ENCODE data around the gene COX15. TPM values are rescaled to one million over a fixed set of nuclear protein-coding genes. Genes with fewer than 3 reads are reported as not detected.
A peak's percentile ranks its signal among the peaks of the same experiment; 100 is the strongest.

The COX15 gene
- total and polyA plus RNA-seq, 10 donors = 14.1 to 51.1 (median 34.3) TPM

DNA sequence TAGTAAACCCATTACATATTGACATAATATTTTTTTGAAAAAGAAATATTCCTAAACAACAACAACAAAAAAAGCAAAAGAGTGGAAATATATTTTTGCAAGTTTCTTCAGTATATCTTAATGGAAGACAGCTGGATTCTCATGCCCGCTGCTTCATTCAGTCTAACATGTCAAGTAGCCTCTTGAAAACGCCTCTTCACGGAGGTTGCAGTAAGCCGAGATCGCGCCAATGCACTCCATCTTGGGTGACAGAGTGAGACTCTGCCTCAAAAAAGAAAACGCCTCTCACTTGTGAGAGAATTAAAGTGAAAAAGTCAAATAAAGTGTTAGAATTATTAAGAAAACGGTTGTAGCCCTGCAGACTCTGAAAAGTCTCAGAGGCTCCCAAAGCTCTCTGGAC is 1.4 kb upstream of the COX15 start:
- Histone ChIP-seq H3K36me3 (peaks cover 0 to 46% (median 23%) of the 10 kb centered on the region in 6 donors), H3K9me3 (no peaks in the 10 kb centered on the region), H3K4me1 (peaks cover 4 to 73% (median 39%) of the 10 kb centered on the region in 6 donors), H3K4me3 (peak overlapping the region in 7 of 8 donors; percentile 2 to 89 (median 80)), H3K27ac (peak overlapping the region in 2 of 8 donors; percentile 97 to 98), H3K27me3 (replicated peaks in 1 of 7) (no peaks in the 10 kb centered on the region)
- DNase-seq = no peak
- intact Hi-C loops (cut with DNase I; ENCODE audit: low total_unique reads) = no loop called here
- TF ChIP-seq, protein P1, sequence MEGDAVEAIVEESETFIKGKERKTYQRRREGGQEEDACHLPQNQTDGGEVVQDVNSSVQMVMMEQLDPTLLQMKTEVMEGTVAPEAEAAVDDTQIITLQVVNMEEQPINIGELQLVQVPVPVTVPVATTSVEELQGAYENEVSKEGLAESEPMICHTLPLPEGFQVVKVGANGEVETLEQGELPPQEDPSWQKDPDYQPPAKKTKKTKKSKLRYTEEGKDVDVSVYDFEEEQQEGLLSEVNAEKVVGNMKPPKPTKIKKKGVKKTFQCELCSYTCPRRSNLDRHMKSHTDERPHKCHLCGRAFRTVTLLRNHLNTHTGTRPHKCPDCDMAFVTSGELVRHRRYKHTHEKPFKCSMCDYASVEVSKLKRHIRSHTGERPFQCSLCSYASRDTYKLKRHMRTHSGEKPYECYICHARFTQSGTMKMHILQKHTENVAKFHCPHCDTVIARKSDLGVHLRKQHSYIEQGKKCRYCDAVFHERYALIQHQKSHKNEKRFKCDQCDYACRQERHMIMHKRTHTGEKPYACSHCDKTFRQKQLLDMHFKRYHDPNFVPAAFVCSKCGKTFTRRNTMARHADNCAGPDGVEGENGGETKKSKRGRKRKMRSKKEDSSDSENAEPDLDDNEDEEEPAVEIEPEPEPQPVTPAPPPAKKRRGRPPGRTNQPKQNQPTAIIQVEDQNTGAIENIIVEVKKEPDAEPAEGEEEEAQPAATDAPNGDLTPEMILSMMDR (IDR thresholded peaks at IDR 0.05 in 8 of 11, conservative IDR thresholded peaks at IDR 0.05 in 3 of 11) = no peak
- TF ChIP-seq POLR2AphosphoS5 (IDR thresholded peaks at IDR 0.05) = no peak
- no peak for TF ChIP-seq POLR2A (IDR thresholded peaks at IDR 0.05)
- 59 to 78% (median 77%) methylated on average over 8 of the region's 8 CpGs for WGBS, 5 donors

DNA sequence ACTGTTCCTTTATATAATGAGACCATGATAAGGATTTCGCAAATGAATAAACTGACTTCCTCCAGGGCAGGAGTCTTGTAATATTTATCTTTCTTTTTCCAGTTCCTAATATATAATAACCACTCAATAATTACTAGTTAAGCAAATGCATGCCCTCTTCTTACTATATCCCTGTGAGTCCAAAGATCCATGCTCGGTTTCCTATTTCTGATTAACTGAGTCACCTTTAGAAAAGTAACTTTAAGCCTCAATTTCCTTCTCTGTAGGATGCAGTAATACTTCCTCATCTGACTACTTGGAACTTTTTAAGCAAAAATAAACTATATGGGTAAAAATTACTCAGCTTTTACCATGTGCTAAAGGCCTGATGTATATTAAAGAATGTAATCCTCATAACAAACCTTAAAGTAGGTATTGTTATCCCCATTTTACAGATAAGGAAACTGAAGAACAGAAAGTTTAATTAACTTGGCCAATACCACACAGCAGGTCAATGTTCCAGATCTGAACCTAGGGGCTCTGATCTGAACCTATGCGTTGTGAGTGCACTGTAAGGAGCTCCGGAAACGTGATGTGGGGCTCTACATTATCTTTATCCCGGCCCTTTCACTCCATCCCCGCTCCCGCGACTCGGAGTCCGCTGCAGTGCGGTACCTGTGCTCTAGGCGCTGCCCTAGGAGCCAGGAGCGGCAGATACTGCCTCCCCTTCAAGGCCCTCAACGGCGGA is 458 bp downstream of the COX15 start:
- Histone ChIP-seq H3K4me3 (peak overlapping the region; percentile 70 to 89 (median 84)), H3K9me3 (no peaks in the 10 kb centered on the region), H3K36me3 (peaks cover 0 to 46% (median 19%) of the 10 kb centered on the region in 6 donors), H3K4me1 (peaks cover 4 to 69% (median 42%) of the 10 kb centered on the region in 6 donors), H3K27me3 (replicated peaks in 1 of 7) (no peaks in the 10 kb centered on the region), H3K27ac (peak overlapping the region; percentile 95 to 98 (median 96))
- WGBS, 5 donors = 3 to 5% (median 4%) methylated on average over 14 to 16 of the region's 16 CpGs
- intact Hi-C loops (cut with DNase I; ENCODE audit: low total_unique reads) = no loop called here
- no peak for DNase-seq
- no peak for TF ChIP-seq POLR2AphosphoS5 (IDR thresholded peaks at IDR 0.05)
- TF ChIP-seq, protein P1 (IDR thresholded peaks at IDR 0.05 in 8 of 11, conservative IDR thresholded peaks at IDR 0.05 in 3 of 11) = no peak
- TF ChIP-seq POLR2A (IDR thresholded peaks at IDR 0.05) = no peak

DNA sequence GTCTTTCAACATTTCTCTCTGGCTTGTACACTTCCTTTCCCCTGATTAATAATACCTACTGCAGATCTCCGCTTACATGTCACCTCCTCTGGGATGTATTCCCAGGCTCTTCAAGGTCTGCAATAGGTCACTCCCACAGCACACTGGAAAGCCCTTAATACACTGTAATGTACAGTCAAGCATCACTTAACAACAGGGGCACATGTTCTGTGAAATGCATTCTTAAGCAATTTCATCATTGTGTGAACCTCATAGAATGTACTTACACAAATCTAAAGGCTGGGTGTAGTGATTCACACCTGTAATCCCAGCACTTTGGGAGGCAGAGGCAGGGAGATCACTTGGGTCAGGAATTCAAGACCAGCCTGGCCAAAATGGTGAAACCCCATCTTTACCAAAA is 1.9 kb downstream of the COX15 start:
- Histone ChIP-seq H3K27me3 (replicated peaks in 1 of 7) (no peaks in the 10 kb centered on the region), H3K9me3 (no peaks in the 10 kb centered on the region), H3K27ac (no peak overlapping the region), H3K36me3 (peaks cover 0 to 49% (median 30%) of the 10 kb centered on the region in 6 donors), H3K4me1 (peaks cover 4 to 55% (median 38%) of the 10 kb centered on the region in 6 donors), H3K4me3 (no peak overlapping the region)
- intact Hi-C loops (cut with DNase I; ENCODE audit: low total_unique reads) = no loop called here
- 87 to 100% (median 91%) methylated on average over 1 of the region's 1 CpG for WGBS, 5 donors
- DNase-seq = no peak
- TF ChIP-seq POLR2AphosphoS5 (IDR thresholded peaks at IDR 0.05) = no peak
- TF ChIP-seq POLR2A (IDR thresholded peaks at IDR 0.05) = no peak
- TF ChIP-seq, protein P1 (IDR thresholded peaks at IDR 0.05 in 8 of 11, conservative IDR thresholded peaks at IDR 0.05 in 3 of 11) = no peak

DNA sequence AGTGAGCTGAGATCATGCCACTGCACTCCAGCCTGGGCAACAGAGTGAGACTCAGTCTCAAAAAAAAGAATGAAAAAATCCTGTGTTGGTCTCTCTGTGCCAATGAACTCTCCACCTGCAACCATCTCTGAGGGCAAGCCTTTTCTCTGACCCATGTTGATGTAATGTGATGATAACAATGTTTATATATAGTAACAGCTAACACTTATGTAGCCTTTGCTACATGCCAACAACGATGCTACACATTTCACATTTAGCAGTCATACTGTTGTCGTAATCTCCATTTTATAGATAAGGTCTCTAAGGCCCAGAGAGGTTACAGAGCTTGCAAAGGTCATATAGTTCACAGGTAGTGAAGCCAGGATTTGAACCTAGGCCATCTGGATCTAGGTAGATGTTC is 11.5 kb downstream of the COX15 start:
- no peaks in the 10 kb centered on the region for H3K4me1 ChIP-seq

More for the DNA sequence above, 11.5 kb downstream of the COX15 start:
- Histone ChIP-seq H3K9me3 (no peaks in the 10 kb centered on the region), H3K4me3 (no peak overlapping the region), H3K27me3 (replicated peaks in 1 of 7) (no peaks in the 10 kb centered on the region), H3K27ac (no peak overlapping the region), H3K36me3 (peaks cover 3 to 100% (median 96%) of the 10 kb centered on the region in 6 donors)
- WGBS, 5 donors = 89 to 98% (median 94%) methylated on average over 2 of the region's 2 CpGs
- no peak for TF ChIP-seq POLR2A (IDR thresholded peaks at IDR 0.05)
- TF ChIP-seq POLR2AphosphoS5 (IDR thresholded peaks at IDR 0.05) = no peak
- TF ChIP-seq, protein P1 (IDR thresholded peaks at IDR 0.05 in 8 of 11, conservative IDR thresholded peaks at IDR 0.05 in 3 of 11) = no peak
- DNase-seq = no peak
- intact Hi-C loops (cut with DNase I; ENCODE audit: low total_unique reads) = no loop called here
